SK-N-MC (cell line): ENCODE results near the gene BEGAIN.

Source experiments
- EZH2 ChIP-seq: fragments of 200-600 bp; sonication (generic); IDR thresholded peaks from one replicate; pipeline ENCODE4 v1.6.1; 2017; ENCODE audit warnings: antibody characterized with exemption
- POLR2AphosphoS5 ChIP-seq: IDR thresholded peaks from 2 replicates; pipeline ENCODE4 v1.6.1; 2012; ENCODE audit warnings: mild to moderate bottlenecking, low read depth, low read length, borderline replicate concordance

GRCh38 chr14:100607611-100607956 lies 20.4 kb upstream of the BEGAIN start:
- no peak for TF ChIP-seq EZH2
- no peak for TF ChIP-seq POLR2AphosphoS5
